Measurements from ENCODE around the gene PEF1.

The PEF1 gene, protein sequence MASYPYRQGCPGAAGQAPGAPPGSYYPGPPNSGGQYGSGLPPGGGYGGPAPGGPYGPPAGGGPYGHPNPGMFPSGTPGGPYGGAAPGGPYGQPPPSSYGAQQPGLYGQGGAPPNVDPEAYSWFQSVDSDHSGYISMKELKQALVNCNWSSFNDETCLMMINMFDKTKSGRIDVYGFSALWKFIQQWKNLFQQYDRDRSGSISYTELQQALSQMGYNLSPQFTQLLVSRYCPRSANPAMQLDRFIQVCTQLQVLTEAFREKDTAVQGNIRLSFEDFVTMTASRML

DNA sequence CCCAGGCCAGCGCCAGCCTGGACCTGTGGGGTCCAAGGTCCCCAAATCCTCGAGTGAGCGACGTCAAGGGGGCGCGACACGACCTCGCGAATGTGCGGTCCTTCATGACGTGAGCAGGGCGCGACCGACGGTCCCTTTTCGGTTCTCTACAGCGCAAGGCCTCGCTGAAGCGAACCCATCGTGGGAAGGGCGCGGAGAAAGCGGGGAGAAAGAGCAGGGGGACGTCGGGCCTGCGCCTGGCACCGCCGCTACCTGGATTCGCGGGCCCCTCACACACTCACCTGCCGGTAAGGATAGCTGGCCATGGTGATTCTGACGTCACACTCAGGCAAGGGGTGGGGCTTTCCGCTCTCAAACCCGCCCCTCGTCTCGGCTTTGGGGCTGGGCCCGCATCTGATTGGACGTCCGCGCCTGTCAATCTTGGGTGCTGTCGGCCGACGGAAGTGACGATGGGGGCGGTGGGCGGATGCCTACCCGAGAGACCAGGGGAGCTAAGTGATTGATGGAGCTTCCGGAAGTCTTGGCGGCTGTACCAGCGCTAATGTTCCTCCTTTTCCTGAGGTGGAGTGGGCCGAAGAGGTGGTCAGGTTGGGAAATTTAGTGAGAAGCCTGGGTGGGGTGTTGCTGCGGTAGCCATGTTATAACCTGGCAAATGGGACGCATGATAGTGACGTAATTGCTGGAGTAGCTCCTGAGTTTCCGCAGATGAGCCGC lies at the start of gene PEF1:
PEF1 (minus strand) TSS at position 317 of the 714 bp plus-strand sequence; CDS start at position 305, 12 bp downstream.
- DNase-seq, result peak; percentile 99

GRCh38 chr1:31693231-31693630 lies 48.6 kb upstream of the PEF1 start:
- no peak for DNase-seq

DNA sequence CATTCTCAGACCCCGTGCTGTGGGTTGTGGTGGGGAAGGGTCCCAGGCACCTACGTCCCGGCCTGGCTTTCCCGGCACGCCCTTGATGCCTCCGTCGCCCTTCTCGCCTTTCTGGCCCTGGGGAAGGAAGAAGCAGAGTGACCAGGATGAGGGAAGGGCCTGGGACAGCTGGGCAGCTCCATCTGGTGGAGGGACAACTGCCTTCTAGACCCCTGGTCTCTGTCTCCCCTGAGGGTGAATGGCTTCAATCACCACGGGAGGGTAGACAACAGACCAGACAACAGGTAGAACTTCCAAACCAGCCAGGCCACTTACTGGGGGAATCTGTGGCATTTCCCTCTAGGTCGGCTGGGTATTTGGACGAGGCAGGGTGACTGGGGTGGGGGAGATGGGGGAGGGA lies 47.3 kb upstream of the PEF1 start:
- DNase-seq, result no peak

- no peak for DNase-seq
Measured at GRCh38 chr1:31691446-31691845, 46.8 kb upstream of the PEF1 start.

DNA sequence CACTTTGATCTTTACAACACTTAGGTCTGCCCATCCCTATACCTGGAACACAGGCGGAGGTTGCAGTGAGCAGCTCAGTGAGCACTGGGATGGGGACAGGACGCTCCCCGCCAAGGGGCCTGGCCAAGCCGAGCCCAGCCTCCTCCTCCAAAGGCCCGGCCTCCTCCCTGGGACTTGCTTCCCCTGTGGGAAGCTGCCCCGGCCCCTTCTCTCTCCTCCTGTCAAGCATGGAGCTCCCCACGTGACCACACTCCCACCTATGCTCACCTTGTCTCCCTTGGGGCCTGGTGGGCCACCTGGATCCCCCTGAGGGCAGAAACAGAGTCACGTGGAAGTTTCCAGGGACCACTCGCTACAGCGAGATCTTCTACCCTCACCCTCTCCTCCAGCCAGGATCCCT lies 46.2 kb upstream of the PEF1 start:
- DNase-seq, result no peak

GRCh38 chr1:31689854-31690253 lies 45.2 kb upstream of the PEF1 start:
- DNase-seq, result no peak

DNA sequence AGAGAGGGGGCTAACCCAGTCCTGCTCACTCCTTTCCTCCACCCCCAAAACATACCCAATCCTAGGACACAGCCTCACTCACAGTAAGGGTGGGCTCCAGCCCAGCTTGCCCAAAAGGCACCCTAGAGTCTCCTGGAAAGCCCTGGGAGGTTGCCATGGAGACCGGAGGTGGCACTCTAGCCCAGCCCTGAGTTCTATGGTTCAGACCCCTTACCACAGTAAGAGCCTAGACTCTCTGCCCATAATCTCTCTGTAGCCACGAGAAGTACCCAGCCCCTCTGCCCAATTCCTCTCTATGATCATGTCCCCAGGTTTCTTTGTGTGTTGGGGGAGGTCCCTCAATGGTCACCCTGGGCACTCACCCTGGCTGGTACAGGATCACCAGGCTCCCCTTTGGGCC lies 44.7 kb upstream of the PEF1 start:
- no peak for DNase-seq

DNA sequence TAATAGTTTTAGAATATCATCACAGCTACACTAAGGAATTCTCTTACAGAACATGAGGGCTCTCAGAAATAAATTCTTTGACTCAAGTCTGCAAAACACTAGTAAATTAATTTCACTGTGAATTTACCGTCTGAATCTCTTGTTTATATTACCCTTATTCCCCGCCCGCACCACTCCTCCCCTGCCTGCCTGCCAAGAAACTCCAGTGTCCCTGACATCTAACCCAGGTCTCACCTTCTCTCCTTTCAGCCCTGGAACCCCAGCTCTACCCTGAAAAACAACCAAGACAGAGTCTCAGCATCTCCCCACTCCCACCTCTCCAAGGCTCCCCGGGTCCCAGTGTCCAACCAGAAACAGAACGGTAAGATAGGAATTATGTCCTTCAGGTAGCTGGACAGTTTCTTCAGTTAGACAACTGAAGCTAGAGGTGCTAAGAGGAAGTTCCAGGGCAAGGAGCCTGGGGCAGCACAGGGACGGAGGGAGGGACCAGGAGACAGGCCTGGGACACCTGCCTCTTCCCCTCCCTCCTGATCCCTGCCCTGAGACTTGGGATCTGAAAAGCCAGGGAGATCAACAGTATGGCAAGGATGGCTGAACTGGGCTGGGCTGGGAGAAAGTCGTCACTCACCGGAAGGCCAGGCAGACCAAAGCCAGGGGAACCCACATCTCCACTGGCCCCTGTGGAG lies 43.7 kb upstream of the PEF1 start:
- DNase-seq, result no peak

DNA sequence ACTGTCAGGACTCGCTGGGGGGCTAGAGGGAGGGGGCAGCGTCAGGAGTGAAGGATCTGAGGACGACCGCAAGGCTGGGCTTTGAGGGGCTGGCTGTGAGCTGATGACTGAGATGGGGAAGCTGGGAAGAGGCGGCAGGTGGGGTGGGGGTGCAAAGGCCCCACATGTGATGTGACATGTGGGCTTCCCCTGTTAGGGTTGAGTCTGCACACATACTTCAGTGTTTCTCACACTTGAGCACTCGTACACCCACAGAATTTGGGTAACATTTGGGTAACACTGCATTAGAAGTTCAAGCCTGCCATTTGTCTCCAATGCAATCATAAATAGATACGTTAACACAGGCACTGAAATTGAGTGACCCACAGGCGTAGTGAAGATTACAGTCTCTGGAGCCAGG lies 42.9 kb upstream of the PEF1 start:
- DNase-seq, result no peak

DNA sequence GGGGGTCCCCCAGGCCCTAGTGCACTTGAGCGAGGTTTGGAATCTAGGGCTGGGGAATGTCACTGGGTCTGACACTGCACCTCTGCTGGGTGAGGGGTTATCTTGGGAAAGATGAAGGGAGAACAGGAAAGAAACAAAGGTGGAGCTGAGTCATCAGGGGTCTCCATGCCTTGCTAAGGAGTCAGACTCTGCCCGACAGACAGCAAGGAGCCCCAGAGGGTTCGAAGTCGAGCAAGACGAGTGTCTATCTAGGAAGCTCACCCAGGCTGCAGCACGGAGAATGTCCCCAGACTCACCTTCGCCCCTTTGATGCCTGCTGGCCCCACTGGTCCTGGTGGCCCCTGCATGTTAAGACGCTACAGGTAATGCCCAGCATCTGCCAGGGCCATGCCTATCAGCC lies 41.1 kb upstream of the PEF1 start:
- DNase-seq, result no peak

- DNase-seq, result no peak
Measured at GRCh38 chr1:31683997-31684396, 39.3 kb upstream of the PEF1 start.

- DNase-seq, result no peak
Measured at GRCh38 chr1:31681415-31681814, 36.7 kb upstream of the PEF1 start.

- DNase-seq, result no peak
Measured at GRCh38 chr1:31679676-31680230, 35.1 kb upstream of the PEF1 start.

DNA sequence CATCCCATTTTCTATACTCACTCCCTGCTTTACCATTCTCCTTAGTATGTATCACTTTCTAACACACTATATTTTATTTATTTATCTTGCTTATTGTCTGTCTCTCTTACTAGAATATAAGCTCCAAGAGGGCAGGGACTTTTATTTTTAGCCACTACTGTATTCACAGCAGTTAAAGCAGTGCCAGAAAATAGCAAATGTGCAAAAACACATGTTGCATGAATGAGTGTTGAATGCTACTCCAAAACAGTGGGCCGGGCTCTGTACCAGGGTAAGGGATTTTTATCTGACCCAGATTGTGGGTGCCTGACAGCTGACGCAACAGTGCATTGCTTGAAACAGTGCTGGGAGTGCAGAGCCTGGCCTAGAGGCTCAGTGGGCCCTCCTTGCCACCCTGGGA lies 34.4 kb upstream of the PEF1 start:
- DNase-seq, result no peak

DNA sequence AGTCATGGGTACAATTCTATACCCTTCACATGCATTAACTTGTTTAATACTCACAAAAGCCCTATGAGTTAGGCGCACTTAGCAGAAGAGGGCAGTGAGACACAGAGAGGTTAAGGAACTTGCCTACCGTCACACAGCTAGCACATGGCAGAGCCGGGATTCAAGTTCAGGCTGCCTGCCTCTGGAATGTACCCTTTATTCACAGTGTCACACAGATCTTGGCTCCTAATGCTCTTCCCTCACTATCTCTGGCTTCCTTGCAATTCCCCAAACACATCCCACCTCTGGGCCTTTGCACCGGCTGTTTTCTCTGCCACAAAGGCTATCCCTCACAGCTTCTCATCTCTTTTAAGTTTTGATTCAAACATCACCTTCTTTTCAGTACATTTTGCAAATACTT lies 34.0 kb upstream of the PEF1 start:
- DNase-seq, result no peak

DNA sequence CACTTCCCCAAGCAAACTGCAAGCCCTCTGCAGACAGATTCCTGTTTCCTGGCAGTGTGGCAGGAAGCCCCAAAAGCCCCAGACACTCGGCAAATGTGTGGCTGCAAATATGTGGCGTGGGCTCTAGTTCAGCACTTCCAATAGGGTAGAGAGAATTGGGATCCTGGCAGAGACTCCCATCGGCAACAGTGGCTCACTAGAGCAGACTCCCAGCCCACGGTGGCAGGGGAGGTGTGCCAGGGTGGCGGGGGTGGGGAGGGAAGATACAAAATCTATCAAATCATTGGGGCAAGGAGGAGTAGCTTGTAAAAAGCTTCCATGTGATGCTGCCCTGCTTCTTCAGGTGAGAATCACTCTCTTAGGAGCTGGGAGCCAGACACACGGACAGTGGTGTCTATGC lies 33.3 kb upstream of the PEF1 start:
- DNase-seq, result no peak

DNA sequence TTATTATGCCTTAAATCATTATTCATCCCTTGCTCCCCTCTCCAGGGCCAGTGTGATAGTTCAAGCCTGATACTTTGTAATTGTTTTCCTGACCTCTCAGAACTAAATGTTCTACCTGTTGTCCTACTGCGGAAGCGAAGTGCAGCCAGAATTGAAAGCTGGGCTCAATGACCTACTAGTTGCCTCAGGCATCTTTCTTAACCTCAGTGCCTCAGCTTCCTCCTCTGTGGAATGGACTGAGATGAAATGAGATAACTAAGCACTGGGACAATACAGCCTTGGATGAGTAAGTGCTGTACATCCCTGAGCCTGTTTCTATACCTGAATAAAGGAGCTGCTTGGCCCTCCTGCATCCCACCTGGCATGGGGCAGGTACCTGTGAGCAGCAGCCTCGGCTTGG lies 32.7 kb upstream of the PEF1 start:
- DNase-seq, result no peak

DNA sequence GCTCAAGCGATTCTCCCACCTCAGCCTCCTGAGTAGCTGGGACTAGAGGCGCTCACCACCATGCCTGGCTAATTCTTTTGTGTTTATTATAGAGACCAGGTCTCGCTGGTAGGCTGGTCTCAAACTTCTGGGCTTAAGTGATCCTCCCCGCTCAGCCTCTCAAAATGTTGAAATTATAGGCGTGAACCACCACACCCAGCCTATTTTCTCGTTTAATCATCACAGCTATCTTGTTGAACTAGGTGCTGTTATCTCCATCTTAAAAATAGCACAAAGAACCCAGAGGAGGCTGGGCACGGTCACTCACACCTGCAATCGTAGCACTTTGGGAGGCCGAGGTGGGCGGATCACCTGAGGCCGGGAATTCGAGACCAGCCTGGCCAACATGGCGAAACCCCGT lies 31.1 kb upstream of the PEF1 start:
- no peak for DNase-seq

DNA sequence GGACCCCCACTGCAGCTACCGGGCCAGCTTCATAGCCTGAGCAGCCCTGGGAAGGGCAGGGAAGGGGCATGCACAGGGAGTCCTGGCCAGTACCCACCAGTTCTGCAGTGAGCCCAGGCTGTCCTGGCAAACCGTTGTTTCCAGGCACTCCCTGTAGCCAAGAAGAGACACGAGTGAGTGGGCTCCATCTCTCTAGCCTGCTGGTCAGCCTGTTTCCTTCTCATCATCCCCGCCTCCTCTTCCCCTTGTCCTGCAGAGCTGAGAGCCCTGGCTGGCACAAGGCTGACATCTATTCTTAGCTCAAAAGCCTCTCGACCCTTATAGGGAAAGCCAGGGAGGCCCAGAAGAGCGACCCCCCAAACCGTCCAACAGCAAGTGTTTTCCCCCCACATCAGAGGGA lies 30.5 kb upstream of the PEF1 start:
- DNase-seq, result no peak

DNA sequence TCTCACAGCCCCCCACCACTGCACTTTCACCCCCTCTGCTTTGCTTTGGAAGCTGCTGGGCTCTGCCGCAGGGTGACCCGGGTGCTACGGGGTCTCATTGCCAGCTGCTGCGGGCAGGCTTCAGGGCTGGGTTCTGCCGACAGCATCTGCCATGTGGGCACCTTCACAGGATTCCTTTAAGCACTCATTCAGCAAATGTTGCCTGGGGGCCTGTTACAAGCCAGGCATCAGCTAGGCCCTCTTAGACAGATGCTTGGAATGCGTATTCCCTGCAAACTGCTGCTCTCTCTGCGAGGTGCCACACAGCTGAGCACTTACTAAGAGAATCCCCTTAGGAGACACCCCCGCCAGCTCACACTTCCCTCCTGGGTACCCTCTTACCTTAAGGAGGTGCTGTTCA lies 29.9 kb upstream of the PEF1 start:
- no peak for DNase-seq

- DNase-seq, result no peak
Measured at GRCh38 chr1:31673433-31673832, 28.8 kb upstream of the PEF1 start.

DNA sequence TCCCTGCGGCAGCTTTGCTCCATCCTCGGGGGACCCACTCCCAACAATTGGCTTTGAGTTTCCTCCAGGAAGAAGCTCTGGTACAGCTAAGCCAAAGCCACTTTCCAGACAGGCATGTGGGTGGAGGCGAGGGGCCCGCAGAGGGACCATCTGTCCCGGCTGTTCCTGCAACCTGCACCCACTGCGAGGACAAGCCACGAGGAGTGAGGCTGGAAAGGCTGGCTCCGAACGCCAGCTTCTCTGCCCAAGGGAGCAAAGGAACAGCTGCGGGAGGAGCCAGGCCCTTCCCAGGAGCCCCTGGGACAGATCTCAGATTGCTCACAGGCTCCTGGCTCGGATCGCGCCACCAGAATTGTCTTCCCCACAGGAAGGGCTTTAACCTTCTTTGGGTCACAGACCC lies 28.3 kb upstream of the PEF1 start:
- DNase-seq, result peak; percentile 62

DNA sequence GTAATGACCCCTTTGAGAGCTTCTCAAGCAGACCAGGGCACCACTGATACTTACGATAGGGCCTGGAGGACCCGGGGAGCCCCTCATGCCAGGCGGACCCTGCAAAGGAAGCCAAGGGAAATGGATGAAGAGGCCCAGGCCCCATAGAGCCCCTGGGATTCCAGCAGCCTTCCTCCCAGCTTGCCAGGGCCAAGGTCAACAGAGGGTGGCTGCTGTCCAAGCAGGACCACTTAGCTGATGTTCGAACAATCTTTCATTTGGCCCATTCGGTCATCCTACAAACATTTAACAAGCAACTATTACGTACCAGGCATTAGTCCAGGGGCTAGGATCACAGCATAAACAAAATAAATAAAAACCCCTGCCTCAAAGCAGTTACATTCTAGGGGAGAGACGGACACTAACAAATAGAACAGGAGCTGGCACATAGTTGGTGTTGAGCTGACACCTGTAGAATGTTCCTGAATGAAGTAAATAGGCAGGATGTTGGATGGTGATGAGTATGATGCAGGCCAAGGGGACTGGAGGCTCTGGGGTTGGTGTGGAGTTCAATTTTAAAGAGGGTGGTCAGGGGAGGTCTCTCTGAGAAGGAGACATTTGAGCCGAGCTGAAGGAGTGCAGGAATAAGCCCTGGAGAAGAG lies 27.0 kb upstream of the PEF1 start:
- no peak for DNase-seq

All from right hindlimb (tissue), 1 donor.